DMS153 treated with DMSO at 0.1 percent for 48 hours (cell line): ENCODE measurements around the gene VAMP8.
"Not testable (repeated sequence)": the region's sequence is repeated elsewhere in the genome, so short reads cannot be mapped to it uniquely, and the experiment has no call there.

ENCODE experiments used
- DNase-seq: peaks from one replicate; lab custom pipeline; 2025; ENCODE audit not compliant: unreplicated experiment; lab: John Stamatoyannopoulos, UW

The VAMP8 gene

GRCh38 chr2:85597241-85597640 is 19.9 kb downstream of the VAMP8 start:
- no peak for DNase-seq

- DNase-seq: no peak
These were observed 21.4 kb downstream of the VAMP8 start for GRCh38 chr2:85598594-85599340.

GRCh38 chr2:85599468-85600234 is 22.3 kb downstream of the VAMP8 start:
- DNase-seq: no peak

GRCh38 chr2:85600235-85600575 is 22.8 kb downstream of the VAMP8 start:
- DNase-seq: no peak

GRCh38 chr2:85600951-85601770 is 23.8 kb downstream of the VAMP8 start:
- DNase-seq: no peak

- DNase-seq: no peak
These were observed 24.5 kb downstream of the VAMP8 start for GRCh38 chr2:85601771-85602475.

- DNase-seq: peak; percentile 71
These were observed 25.3 kb downstream of the VAMP8 start, which contains the start of gene TMEM150A for GRCh38 chr2:85602476-85603234. Gene TMEM150A, minus strand, starts transcription at chr2:85602698. Its CDS starts 750 bp downstream, at chr2:85601948.

- not testable (repeated sequence) for DNase-seq
These were observed 26.7 kb downstream of the VAMP8 start for GRCh38 chr2:85604133-85604444.

GRCh38 chr2:85604568-85605339 is 27.4 kb downstream of the VAMP8 start:
- no peak for DNase-seq

- no peak for DNase-seq
These were observed 28.2 kb downstream of the VAMP8 start for GRCh38 chr2:85605406-85606115.

GRCh38 chr2:85606116-85606455 is 28.7 kb downstream of the VAMP8 start:
- DNase-seq: no peak

- no peak for DNase-seq
These were observed 30.2 kb downstream of the VAMP8 start for GRCh38 chr2:85607268-85608215.

GRCh38 chr2:85611217-85611704 is 33.9 kb downstream of the VAMP8 start:
- no peak for DNase-seq

- peak; percentile 81 for DNase-seq
These were observed 34.6 kb downstream of the VAMP8 start, which contains the start of gene C2orf68 for GRCh38 chr2:85611705-85612587. Gene C2orf68, minus strand, starts transcription at chr2:85612066. Its CDS starts 82 bp downstream, at chr2:85611984.

- DNase-seq: no peak
These were observed 36.5 kb downstream of the VAMP8 start for GRCh38 chr2:85613717-85614515.

- not testable (repeated sequence) for DNase-seq
These were observed 37.4 kb downstream of the VAMP8 start for GRCh38 chr2:85614757-85615156.
